ENCODE results near the gene TRIM34.
"Not testable (repeated sequence)": the region's sequence is repeated elsewhere in the genome, so short reads cannot be mapped to it uniquely, and the experiment has no call there.

The TRIM34 gene

GRCh38 chr11:5624489-5625279 is at the start of gene TRIM34:
TSS of gene TRIM34 (plus strand) at chr11:5625001. CDS start at chr11:5632332, 7,331 bp downstream.
- DNase-seq (ENCODE audit: low read depth) = no peak
- no peak for TF ChIP-seq CTCF (conservative IDR thresholded peaks at IDR 0.05; ENCODE audit: low read depth, low read length)
- peak within 1 kb of the TSS; percentile 40 for H3K4me3 ChIP-seq (ENCODE audit: low read length)

GRCh38 chr11:5575152-5575551 is 49.6 kb upstream of the TRIM34 start:
- DNase-seq (ENCODE audit: low read depth) = no peak
- H3K4me3 ChIP-seq (ENCODE audit: low read length) = no peak overlapping the region
- TF ChIP-seq CTCF (conservative IDR thresholded peaks at IDR 0.05; ENCODE audit: low read depth, low read length) = no peak

- TF ChIP-seq CTCF (conservative IDR thresholded peaks at IDR 0.05; ENCODE audit: low read depth, low read length) = no peak
- DNase-seq (ENCODE audit: low read depth) = no peak
- H3K4me3 ChIP-seq (ENCODE audit: low read length) = no peak overlapping the region
Measured at GRCh38 chr11:5577101-5577500, 47.7 kb upstream of the TRIM34 start.

DNA sequence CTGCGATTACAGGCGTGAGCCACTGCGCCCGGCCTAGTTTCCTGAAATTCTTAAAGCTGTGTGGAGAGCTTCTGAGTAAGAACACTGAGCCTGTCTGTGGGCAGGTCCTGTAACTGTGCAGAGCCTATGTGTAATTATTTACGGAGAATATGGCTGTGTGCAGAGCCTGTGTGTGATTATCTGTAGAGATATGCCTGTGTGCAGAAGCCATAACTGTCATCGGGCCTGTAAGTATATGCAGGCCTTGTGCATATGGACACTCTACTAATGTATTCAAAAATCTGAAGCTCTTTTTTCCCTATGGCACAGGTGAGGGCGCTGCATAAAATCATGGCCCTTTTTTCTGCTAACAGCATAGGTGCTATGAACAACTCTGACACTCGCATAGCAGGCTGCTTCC is 44.2 kb upstream of the TRIM34 start, which contains the start of gene OR52B6:
Gene OR52B6 (plus strand): TSS at position 301 of the 400 bp plus-strand sequence. CDS start 0 bp downstream, at position 301.
- no peak for DNase-seq (ENCODE audit: low read depth)
- no peak for TF ChIP-seq CTCF (conservative IDR thresholded peaks at IDR 0.05; ENCODE audit: low read depth, low read length)
- H3K4me3 ChIP-seq (ENCODE audit: low read length) = no peak within 1 kb of the TSS

- TF ChIP-seq CTCF (conservative IDR thresholded peaks at IDR 0.05; ENCODE audit: low read depth, low read length) = no peak
- no peak for DNase-seq (ENCODE audit: low read depth)
- H3K4me3 ChIP-seq (ENCODE audit: low read length) = no peak overlapping the region
Measured at GRCh38 chr11:5581014-5581413, 43.8 kb upstream of the TRIM34 start.

DNA sequence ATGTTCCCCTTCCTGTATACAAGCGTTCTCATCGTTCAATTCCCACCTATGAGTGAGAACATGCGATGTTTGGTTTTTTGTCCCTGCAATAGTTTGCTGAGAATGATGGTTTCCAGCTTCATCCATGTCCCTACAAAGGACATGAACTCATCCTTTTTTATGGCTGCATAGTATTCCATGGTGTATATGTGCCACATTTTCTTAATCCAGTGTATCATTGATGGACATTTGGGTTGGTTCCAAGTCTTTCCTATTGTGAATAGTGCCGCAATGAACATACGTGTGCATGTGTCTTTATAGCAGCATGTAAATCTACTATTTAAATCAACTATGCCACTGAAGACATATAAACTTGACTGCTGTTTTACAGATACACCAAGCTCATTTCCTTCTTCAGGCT is 40.3 kb upstream of the TRIM34 start:
- not testable (repeated sequence) for H3K4me3 ChIP-seq (ENCODE audit: low read length); DNase-seq (ENCODE audit: low read depth)

GRCh38 chr11:5589906-5590305 is 34.9 kb upstream of the TRIM34 start:
- not testable (repeated sequence) for DNase-seq (ENCODE audit: low read depth); H3K4me3 ChIP-seq (ENCODE audit: low read length)

DNA sequence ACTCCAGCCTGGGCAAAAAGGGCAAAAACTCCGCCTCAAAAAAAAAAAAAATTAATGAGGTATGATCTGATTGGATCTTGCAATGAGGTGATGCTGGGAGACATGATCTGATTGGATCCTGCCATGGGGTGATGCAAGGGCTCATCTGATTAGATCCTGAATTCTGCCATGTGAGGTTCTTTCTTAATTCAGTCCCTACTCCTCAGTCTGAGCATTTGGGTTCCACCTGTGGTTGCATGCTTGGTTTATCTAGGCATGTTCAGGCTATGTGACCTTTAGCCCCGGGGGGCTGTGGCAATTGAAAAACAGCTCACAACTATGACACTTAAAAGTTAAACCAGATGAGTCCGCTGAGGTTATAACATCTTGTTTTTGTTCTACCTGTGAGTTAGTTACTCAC is 33.2 kb upstream of the TRIM34 start:
- no peak overlapping the region for H3K4me3 ChIP-seq (ENCODE audit: low read length)
- DNase-seq (ENCODE audit: low read depth) = no peak
- TF ChIP-seq CTCF (conservative IDR thresholded peaks at IDR 0.05; ENCODE audit: low read depth, low read length) = no peak
